ENCODE results near the gene TFR2.
"Not testable (repeated sequence)": the region's sequence is repeated elsewhere in the genome, so short reads cannot be mapped to it uniquely, and the experiment has no call there.

Gene TFR2

DNA sequence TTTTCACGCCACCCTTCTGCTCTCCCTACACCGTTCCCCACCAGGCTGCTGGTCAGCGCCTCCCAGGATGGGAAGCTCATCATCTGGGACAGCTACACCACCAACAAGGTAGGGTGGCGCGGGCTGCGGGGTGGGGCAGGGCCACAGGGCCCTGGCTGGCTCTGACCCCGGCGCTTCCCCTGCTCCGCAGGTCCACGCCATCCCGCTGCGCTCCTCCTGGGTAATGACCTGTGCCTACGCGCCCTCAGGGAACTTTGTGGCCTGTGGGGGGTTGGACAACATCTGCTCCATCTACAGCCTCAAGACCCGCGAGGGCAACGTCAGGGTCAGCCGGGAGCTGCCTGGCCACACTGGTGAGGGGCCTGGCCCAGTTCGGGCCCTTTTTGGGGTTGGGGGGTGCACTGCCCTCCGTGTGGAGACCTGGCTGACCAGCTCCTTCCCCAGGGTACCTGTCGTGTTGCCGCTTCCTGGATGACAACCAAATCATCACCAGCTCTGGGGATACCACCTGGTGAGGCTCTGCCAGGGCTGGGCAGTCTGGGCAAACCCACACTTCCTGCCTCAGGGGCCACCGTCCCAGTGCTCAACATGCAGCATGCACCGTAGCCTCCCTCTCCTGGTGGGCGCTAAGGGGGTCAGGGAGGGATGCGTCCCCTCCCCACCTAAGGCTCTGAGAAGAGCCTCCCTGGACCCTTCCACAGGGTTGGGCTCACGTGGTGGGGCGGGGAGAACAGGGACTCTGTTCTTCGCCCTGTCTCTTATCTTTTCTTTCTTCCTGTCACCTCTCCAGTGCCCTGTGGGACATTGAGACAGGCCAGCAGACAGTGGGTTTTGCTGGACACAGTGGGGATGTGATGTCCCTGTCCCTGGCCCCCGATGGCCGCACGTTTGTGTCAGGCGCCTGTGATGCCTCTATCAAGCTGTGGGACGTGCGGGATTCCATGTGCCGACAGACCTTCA lies 36.2 kb upstream of the TFR2 start:
- no peak for DNase-seq

DNA sequence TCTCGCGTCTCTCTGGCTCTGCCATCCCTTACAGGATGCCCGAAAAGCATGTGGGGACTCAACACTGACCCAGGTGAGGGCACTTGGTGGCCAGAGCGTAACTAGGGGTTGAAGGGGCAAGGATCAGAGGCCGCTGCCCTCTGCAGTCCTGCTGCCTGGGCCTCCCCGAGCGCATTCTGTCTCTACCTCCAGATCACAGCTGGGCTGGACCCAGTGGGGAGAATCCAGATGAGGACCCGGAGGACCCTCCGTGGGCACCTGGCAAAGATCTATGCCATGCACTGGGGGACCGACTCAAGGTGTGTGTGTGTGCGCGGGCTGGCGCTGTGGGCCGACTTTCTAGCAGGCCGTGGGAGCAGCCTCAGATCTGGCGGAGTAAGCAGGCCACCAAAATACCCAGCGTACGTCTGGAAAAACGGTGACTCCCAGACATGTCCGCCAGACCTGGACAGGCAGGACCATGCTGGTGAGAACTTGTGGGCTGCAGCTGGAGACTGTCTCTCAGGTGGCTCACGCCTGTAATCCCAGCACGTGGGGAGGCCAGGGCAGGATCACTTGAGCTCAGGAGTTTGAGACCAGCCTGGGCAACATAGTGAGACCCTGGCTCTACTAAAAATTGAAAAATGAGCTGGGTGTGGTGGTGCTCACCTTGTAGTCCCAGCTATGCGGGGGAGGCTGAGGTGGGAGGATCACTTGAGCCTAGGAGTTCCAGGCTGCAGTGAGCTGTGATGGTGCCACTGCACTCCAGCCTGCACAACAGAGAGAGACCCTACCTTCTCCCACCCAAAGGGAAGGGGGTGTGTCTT lies 35.4 kb upstream of the TFR2 start:
- DNase-seq = no peak

DNA sequence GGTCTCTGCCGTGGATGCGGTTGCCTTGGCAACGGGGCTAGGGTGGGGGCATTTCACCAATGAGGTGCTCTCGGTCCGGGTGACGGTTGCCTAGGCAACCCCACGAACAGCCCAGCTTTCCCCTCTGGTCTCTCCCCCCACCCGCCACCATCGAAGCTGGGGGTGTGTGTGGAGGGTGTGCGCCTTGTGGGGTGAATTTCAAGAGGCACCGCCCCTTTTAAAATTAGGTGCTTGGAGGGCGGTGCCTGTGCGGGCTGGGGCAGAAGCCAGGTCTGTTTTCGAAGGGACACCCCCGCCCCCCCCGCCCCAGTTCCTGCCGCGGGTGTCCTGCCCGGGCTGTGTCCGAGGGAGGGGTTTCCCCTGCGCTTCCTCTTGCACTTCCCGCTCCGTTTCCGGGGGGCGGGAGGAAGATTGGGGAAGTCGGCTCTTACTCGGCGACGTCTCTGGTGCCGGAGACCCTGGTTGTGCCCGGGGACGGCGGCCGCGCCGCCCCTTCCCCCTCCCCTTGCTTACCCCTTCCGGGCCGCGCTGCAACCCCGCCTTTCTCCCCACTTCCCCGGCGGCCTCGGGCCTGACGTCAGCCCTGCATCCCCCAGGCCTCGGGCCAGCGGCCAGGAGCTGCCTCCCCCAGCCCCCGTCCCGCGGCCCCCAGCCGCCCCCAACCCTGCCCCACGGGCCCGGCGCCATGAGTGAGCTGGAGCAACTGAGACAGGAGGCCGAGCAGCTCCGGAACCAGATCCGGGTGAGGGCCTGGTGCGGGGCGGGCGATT lies 34.4 kb upstream of the TFR2 start:
- DNase-seq = peak; percentile 78

DNA sequence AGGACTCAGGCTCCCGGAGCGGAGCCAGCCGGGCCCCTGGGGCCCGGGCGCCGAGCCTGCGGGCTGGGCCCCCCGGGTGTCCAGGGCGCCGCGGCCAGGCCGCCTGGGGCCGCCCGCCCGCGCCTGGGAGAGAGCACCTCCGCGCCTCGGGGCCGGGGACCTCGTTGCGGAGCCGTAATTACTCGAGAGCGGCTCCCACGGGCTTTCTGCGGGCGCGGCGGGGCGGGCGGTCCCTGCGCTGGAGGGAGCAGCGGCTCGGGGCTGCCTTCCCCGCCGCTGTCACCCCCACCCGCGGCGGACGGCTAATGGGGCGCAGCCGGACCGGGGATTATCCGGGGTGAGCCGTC lies 33.7 kb upstream of the TFR2 start:
- DNase-seq = no peak

DNA sequence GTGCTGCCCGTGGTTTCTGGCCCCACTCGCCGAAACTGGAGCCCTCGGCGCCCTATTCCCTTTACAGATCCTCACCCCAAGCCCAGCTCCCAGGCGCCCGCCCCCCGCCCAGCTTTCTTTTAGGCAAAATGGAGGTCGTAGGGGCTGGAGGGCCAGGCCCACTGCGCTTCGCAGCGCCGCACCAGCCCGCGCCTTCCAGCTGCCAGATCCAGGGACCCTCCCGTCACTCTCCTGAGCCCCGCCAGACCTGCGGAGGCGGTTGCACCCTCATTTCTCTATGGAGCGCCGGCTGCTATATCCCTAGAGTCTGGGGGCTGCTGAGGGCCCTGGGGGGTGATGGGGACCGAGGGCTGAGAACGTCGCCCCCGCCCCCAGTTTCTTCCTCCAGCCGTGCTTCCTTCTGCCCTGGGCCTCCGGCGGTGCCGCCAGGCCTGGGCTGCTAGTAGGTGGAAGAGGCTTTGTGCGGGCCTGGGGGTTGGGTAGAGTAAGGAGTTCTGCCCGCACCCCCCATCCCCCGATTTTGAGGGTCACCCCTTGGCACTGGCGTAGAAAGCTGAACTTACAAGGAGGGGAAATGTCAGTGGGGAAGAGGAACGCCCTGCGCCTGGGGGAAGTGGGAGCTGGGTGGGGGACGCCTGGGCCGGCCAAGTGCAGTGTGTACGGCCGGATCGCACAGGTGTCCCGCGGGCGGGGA lies 33.2 kb upstream of the TFR2 start:
- DNase-seq = peak; percentile 58

DNA sequence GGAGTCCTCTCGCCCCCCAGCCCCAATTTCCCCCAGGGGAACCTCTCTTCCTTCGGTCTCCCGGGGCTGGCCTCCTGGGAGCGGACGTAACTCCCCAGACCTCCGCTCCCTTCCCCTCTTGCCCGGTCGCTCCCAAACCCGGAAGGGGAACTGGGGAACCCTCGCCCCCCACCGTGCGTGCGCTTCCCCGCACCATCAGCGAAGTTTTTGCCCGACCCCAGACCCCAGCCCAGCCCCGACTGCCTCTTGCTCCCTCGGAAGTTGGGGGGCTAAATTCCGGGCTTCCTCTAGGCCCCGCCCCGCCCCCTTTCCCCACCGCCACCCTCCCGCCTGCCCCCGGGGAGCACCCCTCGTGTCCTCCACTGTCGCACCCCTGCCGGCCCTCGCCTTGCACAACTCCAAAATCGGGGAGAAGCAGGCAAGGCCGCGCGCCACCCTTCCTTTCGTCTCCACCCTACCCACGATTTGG lies 32.6 kb upstream of the TFR2 start:
- DNase-seq = peak; percentile 64

DNA sequence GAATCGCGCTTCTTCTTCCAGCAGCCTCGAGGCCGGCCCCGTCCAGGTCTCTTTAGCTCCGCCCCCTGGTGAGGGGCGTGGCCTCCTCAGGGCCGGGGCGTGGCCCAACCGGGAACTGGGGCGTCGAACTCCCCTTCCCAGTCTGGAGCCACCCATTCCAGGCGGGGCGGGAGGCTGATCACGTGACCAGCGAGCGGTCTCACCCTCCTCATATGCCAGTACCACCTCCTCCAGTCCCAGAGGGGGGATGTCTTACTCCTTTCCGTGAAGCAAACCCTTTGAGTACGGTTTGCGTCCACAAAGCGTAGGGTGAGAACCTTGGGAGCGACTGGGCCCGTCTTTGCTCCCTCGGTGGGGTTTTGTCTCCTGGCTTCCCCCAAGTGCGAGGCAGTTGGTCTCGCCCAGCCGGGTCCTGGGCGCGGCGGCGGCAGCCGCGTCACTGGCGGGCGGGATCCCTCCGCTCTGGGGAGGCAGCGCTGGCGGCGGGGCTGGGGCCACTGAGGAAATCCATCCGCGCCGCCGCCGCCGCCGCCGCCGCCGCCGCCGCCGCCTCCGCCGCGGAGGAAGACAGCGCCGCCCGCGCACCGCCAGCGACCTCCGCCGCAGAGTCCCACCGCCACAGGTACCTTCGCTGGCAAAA lies 32.1 kb upstream of the TFR2 start, which contains the start of gene GNB2:
Gene GNB2 (plus strand): TSS at position 439 of the 640 bp plus-strand sequence. CDS start 2,526 bp downstream, outside the sequence.
- peak; percentile 99 for DNase-seq

DNA sequence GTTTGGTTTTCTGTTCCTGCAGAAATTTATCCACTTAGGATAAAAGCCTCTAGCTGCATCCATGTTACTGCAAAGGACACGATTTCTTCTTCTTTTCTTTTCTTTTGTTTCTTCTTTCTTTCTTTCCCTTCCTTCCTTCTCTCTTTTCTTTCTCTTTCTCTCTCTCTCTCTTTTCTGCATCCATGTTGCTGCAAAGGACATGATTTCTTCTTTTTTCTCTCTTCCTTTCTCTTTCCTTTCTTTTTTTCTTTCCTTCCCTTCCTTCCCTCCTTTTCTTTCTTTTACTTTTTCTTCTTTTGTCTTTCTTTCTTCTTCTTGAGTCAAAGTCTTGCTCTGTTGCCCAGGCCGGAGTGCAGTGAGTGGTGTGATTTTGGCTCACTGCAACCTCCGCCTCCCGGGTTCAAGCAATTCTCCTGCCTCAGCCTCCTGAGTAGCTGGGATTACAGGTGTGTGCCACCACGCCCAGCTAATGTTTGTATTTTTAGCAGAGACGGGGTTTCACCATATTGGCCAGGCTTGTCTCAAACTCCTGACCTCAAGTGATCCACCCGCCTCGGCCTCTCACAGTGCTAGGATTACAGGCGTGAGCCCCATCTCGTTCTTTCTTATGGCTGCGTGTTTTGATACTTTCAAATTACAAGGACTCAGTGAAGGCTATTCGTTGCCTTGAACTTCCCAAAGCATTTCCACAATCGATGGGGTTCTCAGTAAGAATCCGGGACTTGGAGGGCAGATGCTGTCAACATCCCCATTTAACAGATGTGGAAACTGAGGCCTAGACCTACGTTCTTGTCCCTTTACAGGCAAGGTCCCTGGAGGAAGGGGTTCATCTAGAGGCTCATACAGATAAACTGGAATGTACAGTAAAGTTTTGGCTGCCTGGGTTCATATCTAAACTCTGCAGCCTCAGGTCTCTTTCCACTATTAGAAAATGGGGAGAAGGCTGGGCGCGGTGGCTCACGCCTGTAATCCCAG lies 30.3 kb upstream of the TFR2 start:
- DNase-seq = no peak

DNA sequence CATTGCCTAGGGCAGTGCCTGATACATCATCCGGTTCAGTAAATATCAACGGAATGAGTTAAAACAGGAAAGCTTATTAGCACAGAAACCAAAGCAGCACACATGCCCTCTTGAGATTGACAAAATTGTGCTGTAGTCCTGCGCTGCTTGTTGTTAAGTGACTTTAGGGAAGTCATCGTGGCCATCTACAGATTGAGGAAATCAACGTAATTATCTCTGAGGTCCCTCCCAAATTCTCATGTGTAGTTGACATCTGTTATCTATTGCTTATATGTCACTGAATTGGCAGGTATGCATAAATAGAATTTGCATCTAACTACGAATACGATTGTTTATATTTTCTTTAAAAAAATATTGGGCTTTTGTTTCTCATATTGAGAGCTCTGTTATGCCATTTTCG lies 28.7 kb upstream of the TFR2 start:
- no peak for DNase-seq

DNA sequence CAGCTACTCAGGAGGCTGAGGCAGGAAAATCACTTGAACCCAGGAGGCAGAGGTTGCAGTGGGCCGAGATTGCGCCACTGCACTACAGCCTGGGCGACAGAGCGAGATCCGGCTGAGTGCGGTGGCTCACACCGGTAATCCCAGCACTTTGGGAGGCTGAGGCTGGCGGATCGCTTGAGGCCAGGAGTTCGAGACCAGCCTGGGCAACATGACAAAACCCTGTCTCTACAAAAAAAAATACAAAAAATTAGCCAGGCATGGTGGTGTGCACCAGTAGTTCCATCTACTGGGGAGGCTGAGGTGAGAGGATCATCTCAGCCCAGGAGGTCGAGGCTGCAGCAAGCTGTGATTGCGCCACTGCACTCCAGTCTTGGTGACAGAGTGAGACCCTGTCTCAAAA lies 27.8 kb upstream of the TFR2 start:
- DNase-seq = not testable (repeated sequence)

DNA sequence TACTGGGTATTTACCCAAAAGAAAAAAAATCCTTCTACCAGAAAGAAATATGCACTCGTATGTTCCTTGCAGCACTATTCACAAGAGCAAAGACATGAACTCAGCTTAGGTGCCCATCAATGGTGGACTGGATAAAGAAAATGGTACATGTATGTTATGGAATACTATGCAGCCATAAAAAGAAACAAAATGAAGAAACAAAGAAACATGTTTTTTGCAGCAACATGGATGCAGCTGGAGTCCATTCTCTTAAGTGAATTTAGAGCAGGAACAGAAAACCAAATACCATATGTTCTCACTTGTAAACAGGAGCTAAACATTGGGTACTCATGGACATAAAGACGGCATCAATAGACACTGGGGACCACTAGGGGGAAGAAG lies 26.7 kb upstream of the TFR2 start:
- no peak for DNase-seq

DNA sequence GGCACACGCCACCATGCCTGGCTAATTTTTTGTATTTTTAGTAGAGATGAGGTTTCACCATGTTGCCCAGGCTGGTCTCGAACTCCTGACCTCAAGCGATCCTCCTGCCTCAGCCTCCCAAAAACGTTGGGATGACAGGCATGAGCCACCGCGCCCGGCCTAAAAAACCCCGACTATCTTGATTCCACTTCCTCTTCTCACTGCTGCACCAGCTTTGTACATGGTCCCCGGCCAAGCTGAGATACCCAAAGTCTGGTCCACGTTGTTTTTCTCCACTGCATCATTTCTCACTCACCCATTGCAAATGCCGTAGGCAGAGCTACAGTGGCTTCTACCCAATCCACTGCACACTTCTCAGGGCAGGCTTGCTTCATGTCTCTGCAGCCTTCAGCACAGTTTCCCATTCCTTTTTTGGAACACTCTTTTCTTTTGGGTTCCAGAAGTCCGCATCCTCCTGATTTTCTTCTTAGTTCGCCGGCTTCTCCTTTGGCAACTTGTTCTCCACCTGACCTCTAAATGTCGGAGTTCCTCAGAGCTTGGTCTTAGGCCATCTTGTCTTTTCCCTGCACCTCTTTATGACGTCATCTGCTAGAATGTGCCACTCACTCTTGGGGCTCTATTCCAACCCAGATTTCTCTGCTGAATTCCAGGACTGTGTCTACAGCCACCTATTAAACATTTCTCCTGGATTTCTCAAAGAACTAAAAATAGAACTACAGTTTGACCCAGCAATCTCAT lies 26.1 kb upstream of the TFR2 start:
- DNase-seq = no peak

DNA sequence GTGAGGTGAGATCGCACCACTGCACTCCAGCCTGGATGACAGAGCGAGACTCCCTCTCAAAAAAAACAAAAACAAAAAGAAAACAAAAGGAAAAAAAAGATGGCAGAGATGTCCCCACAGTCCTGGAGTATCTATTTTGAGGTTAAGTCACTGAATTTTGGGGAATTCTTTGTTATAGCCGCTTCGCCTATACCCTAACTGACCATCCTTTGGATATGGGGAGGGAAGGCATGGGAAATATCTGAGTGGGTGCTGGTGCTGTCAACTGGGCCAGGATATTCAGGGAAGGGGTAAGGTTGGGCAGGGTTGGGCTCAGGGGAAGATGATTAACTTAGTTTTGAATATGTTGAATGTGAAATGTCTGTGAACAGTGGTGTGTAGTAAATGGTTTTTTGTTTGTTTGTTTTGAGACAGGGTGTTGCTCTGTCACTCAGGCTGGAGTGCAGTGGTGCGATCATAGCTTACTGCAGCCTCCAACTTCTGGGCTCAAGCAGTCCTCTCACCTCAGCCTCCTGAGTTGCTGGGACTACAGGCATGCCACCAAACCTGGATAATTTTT lies 23.9 kb upstream of the TFR2 start:
- no peak for DNase-seq

DNA sequence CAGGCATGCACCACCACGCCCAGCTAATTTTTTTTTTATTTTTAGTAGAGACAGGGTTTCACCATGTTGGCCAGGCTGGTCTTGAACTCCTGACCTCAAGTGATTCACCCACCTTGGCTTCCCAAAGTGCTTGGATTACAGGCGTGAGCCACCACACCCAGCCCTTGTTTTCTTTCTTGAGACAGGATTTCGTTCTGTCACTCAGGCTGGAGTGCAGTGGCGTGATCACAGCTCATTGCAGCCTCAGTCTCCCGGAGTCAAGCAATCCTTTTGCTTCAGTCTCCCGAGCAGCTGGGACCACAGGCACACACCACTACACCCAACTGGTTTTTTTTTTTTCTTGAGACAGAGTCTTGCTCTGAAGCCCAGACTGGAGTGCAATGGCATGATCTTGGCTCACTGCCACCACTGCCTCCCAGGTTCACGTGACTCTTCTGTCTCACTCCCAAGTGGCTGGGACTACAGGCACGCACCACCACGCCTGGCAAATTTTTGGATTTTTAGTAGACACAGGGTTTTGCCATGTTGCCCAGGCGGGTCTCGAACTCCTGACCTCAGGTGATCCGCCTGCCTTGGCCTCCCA lies 20.9 kb upstream of the TFR2 start:
- not testable (repeated sequence) for DNase-seq

DNA sequence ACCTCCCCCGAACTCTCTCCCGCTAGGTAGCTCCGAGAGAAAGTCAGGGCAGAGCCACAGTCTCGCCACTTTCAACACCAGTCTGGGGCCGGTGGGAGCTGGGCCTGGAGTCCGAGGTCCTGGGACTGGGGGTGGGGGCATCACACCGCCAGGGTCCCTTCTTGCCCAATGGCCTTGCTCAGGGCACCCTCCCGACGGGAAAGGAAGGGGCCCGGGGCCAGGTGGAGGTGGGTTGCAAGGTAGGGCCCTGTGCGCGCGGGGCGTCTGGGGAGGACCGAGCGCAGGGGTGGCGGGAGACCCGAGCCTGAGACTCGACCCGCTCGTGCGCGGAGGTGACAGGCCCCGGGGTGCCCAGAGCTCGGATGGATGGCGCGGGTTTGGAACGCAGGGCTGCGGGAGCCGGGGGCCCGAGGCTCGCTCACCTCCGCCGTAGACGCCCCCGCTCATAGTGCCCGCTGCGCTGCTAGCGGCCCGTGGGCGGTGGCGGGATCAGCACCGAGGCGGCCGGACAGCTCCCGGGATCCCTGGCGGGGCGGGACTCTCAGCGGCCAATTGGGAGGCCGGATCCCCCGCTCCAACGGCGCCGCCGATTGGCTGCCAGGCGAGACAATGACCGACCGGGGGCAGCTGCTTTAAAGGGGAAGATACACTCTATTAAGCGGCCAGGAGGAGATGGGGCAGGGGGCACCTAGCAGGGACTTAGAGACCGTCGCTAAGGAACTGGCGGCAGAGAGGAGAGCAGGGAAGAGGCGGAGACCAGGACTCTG lies 14.7 kb upstream of the TFR2 start, which contains the start of gene ACTL6B:
Gene ACTL6B (minus strand): TSS at position 541 of the 767 bp plus-strand sequence. CDS start 94 bp downstream, at position 447.
- DNase-seq = peak; percentile 88

DNA sequence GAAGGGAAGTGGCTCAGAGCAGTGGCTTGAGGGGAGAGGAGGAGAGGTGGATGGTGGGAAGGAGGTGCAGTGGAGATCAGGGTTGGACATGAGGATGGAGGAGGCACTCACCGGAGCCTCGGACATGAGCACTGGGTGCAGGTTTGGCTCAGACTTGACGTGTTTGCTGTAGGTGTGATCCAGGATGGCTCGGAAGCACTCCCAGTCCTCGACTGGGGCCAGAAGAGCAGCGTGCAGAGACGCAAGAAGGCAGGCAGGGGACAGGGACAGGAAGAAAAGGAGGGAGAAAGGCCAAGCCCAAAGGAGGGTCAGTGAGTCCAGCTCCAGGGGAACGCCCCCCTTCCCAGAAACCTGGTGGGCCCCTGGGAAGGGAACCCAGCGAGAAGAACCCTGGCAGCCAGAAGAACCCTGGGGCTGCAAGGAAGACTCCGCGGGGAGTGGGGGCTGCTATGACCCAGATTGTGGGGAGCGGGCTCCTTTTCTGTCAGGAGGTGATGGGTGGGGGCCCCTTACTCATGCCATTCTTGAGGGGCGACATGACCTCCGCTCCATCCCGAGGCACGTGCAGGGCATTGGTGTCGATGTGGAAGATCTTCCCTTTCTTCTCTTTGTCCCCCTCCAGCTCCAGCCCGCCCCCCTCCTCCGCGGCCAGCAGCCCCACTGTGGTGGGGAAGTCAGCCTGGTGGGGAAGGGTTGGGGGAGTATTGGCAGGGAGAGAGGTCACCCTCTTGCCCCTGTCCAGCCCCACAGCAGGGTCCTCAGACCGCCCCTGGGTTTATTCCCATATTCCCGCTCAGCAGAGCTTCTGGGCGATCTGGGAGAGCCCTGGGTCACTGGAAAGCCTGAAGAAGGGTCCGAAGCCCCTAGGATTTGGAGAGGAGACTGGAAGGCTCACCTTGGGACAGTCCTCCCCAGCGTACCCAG lies 13.8 kb upstream of the TFR2 start:
- no peak for DNase-seq

Data from NCI-H82 (cell line).